Keratinocyte (primary cell): ENCODE measurements around the gene CCDC68. TPM values are rescaled to one million over a fixed set of nuclear protein-coding genes. Genes with fewer than 3 reads are reported as not detected.

Source experiments
- DNase-seq: peaks from one replicate; pipeline ENCODE4 v3.0.0-alpha.2; 2011; ENCODE audit warnings: low read depth, missing footprints, low spot score
- FAIRE-seq: peaks from 2 replicates; lab custom pipeline; 2011; peaks lifted over from hg19 to GRCh38; lab: Jason Lieb, UNC
- H2AFZ ChIP-seq: 2 replicates; pipeline ENCODE4 v1.6.0; 2012; ENCODE audit warnings: low read length, control low read depth, inconsistent platforms; ENCODE audit not compliant: control insufficient read depth
- H3K27ac ChIP-seq: 2 replicates; pipeline ENCODE4 v1.5.1; 2011; ENCODE audit warnings: low read length; ENCODE audit not compliant: control insufficient read depth, insufficient read depth
- H3K27me3 ChIP-seq: 3 replicates; pipeline ENCODE4 v1.6.0; 2011; ENCODE audit warnings: low read length; ENCODE audit not compliant: control insufficient read depth, insufficient read depth; ENCODE audit errors: extremely low read depth
- H3K36me3 ChIP-seq, 2 experiments: 2 replicates in 1 of 2; 3 replicates in 1 of 2; pipeline ENCODE4 v1.5.1; 2011; ENCODE audit warnings: low read length in 2 of 2, mild to moderate bottlenecking in 1 of 2; ENCODE audit not compliant: control insufficient read depth in 2 of 2, insufficient read depth in 2 of 2; ENCODE audit errors: extremely low read depth in 1 of 2
- H3K4me1 ChIP-seq: 3 replicates; pipeline ENCODE4 v1.5.1; 2011; ENCODE audit warnings: low read length; ENCODE audit not compliant: control insufficient read depth, insufficient read depth; ENCODE audit errors: extremely low read depth
- H3K4me2 ChIP-seq: 3 replicates; pipeline ENCODE4 v1.6.0; 2011; ENCODE audit warnings: low read depth, low read length; ENCODE audit not compliant: control insufficient read depth, insufficient read depth; ENCODE audit errors: extremely low read depth
- H3K4me3 ChIP-seq, 3 experiments: fragments of 200-600 bp in 1 of 3; sonication (generic) in 1 of 3; 2 replicates in 2 of 3; 3 replicates in 1 of 3; pipeline ENCODE4 v1.5.1; 2011 to 2016; ENCODE audit warnings: low read length in 3 of 3, mild to moderate bottlenecking in 3 of 3, control low read depth in 2 of 3, inconsistent platforms in 1 of 3, low read depth in 1 of 3, mixed read lengths in 1 of 3, mixed run types in 1 of 3, moderate library complexity in 1 of 3; ENCODE audit not compliant: control insufficient read depth in 2 of 3, insufficient read depth in 2 of 3; ENCODE audit errors: extremely low read depth in 1 of 3
- H3K79me2 ChIP-seq: 2 replicates; pipeline ENCODE4 v1.6.0; 2012; ENCODE audit warnings: low read length; ENCODE audit not compliant: control insufficient read depth, insufficient read depth
- H3K9ac ChIP-seq: 3 replicates; pipeline ENCODE4 v1.6.0; 2011; ENCODE audit warnings: low read length; ENCODE audit not compliant: control insufficient read depth, insufficient read depth; ENCODE audit errors: extremely low read depth
- H3K9me1 ChIP-seq: 3 replicates; pipeline ENCODE4 v1.6.0; 2011; ENCODE audit warnings: low read length; ENCODE audit not compliant: control insufficient read depth, insufficient read depth; ENCODE audit errors: extremely low read depth
- H3K9me3 ChIP-seq: 2 replicates; pipeline ENCODE4 v1.5.1; 2012; ENCODE audit warnings: low read depth, low read length; ENCODE audit not compliant: control insufficient read depth
- H4K20me1 ChIP-seq: 3 replicates; pipeline ENCODE4 v1.6.0; 2011; ENCODE audit warnings: low read length; ENCODE audit not compliant: control insufficient read depth, insufficient read depth; ENCODE audit errors: extremely low read depth
- CTCF ChIP-seq, 3 experiments: IDR thresholded peaks in 1 of 3; conservative IDR thresholded peaks in 1 of 3; optimal IDR thresholded peaks in 1 of 3; 2 replicates in 2 of 3; 3 replicates in 1 of 3; pipeline versions ENCODE3 to v1.5.1; 2011; ENCODE audit warnings: low read length in 3 of 3, mild to moderate bottlenecking in 3 of 3, moderate library complexity in 2 of 3, control low read depth in 1 of 3, inconsistent platforms in 1 of 3; ENCODE audit not compliant: insufficient read depth in 2 of 3; ENCODE audit errors: extremely low read depth in 1 of 3
- EZH2 ChIP-seq: IDR thresholded peaks from one replicate; pipeline ENCODE4 v1.6.1; 2012; ENCODE audit warnings: inconsistent platforms, mild to moderate bottlenecking, low read length, moderate library complexity
- dilution Hi-C: fragments of 300-500 bp; cut with MboI; formaldehyde crosslinking; loops from one replicate; pipeline ENCODE4 v1.7.0; 2020; ENCODE audit warnings: low sequenced_read_pairs; ENCODE audit not compliant: extremely low pct_ligation_motif_present
- polyA plus RNA-seq, 5 experiments: library from polyadenylated mRNA; depleted of rRNA in 3 of 5; stranded (reverse) in 3 of 5; stranded (forward) in 1 of 5; unstranded in 1 of 5; fragments of >200 nt; gene quantifications; 1 replicate in 1 of 5; 2 replicates in 3 of 5; 3 replicates in 1 of 5; pipeline versions ENCODE4 v1.2.1 to v1.2.3, GENCODE V29; 2011 to 2012; ENCODE audit warnings: missing spikeins in 2 of 5, low read depth in 1 of 5, low replicate concordance in 1 of 5

Gene CCDC68
- polyA plus RNA-seq, 1 donor (not counting 4 experiments of a cell fraction or from before 2014, with no cell fraction given), result 2.7 TPM

- no peak for FAIRE-seq
- no peak for TF ChIP-seq EZH2
Measured at GRCh38 chr18:54949588-54949987, 9.7 kb downstream of the CCDC68 start.

DNA sequence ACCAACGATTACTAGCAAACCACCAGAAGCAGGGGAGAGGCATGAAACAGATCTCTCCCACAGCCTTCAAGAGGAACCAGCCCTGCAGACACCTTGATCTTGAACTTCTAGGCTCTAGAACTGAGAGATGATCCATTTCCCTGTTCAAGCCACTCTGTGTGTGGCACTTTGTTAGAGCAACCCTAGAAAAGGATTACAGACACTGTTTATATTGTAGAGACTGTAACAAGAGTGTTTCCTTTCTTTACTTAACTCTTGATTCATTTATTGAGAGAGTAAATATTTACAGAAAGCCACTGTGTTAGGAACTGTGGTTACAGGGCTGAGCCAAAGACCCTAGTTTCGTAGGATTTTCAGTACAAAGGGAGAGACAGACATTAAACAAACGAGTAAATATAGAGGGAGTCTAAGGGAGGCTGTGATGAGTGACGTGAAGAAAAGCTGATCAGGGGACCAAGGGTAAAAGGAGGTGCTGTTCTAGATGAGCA is 10.9 kb downstream of the CCDC68 start:
- Histone ChIP-seq H3K9me3 (no peaks in the 10 kb centered on the region), H3K9ac (no peak overlapping the region), H3K27me3 (no peaks in the 10 kb centered on the region), H3K27ac (no peak overlapping the region), H3K4me2 (no peak overlapping the region), H4K20me1 (no peaks in the 10 kb centered on the region), H2AFZ (no peak overlapping the region), H3K4me3 (no peak overlapping the region), H3K36me3 (no peaks in the 10 kb centered on the region), H3K4me1 (peaks cover 3% of the 10 kb centered on the region), H3K9me1 (no peaks in the 10 kb centered on the region), H3K79me2 (no peaks in the 10 kb centered on the region)
- dilution Hi-C loops, result no loop called here
- DNase-seq, result no peak
- no peak for FAIRE-seq
- no peak for TF ChIP-seq CTCF (optimal IDR thresholded peaks at IDR 0.05 in 1 of 3, IDR thresholded peaks at IDR 0.05 in 1 of 3, conservative IDR thresholded peaks at IDR 0.05 in 1 of 3; ENCODE audit: extremely low read depth in 1 of 3, insufficient read depth in 2 of 3, low read length in 3 of 3)
- no peak for TF ChIP-seq EZH2

More at GRCh38 chr18:54949588-54949987, 9.7 kb downstream of the CCDC68 start:
- Histone ChIP-seq H4K20me1 (no peaks in the 10 kb centered on the region), H2AFZ (no peak overlapping the region), H3K9me3 (no peaks in the 10 kb centered on the region), H3K4me2 (no peak overlapping the region), H3K4me3 (no peak overlapping the region), H3K4me1 (peaks cover 3% of the 10 kb centered on the region), H3K36me3 (no peaks in the 10 kb centered on the region), H3K27ac (no peak overlapping the region), H3K27me3 (no peaks in the 10 kb centered on the region), H3K79me2 (no peaks in the 10 kb centered on the region), H3K9ac (no peak overlapping the region), H3K9me1 (no peaks in the 10 kb centered on the region)
- DNase-seq, result no peak
- dilution Hi-C loops, result no loop called here

DNA sequence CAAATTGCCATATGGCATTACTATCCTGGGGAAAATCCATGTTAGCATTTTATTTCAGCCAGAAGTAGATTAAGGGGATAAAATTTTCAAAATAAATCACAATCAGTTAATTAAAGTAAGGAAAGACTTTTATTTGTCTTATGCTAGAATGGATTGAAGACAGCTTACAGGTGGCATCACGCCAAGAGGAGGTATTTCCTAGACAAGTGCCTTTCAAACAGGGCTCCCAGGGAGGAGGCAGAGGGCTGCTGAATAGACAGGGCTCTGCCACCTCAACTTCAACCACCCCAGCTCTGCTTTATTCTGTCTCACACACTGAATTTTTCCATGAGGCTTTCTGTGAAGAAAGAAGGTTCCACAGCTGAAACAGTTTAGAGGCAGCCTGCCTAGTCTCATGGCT is 12.2 kb downstream of the CCDC68 start:
- TF ChIP-seq EZH2 (no peak), CTCF (optimal IDR thresholded peaks at IDR 0.05 in 1 of 3, IDR thresholded peaks at IDR 0.05 in 1 of 3, conservative IDR thresholded peaks at IDR 0.05 in 1 of 3; ENCODE audit: extremely low read depth in 1 of 3, insufficient read depth in 2 of 3, low read length in 3 of 3) (no peak)
- dilution Hi-C loops, result no loop called here
- H4K20me1 ChIP-seq, result no peaks in the 10 kb centered on the region
- H3K4me3 ChIP-seq, result no peak overlapping the region
- DNase-seq, result no peak
- no peaks in the 10 kb centered on the region for H3K27me3 ChIP-seq
- H2AFZ ChIP-seq, result no peak overlapping the region
- H3K9me1 ChIP-seq, result no peaks in the 10 kb centered on the region
- no peaks in the 10 kb centered on the region for H3K9me3 ChIP-seq
- no peaks in the 10 kb centered on the region for H3K36me3 ChIP-seq
- no peak for FAIRE-seq
- H3K9ac ChIP-seq, result no peak overlapping the region
- no peak overlapping the region for H3K4me2 ChIP-seq
- no peaks in the 10 kb centered on the region for H3K79me2 ChIP-seq
- H3K4me1 ChIP-seq, result peaks cover 3% of the 10 kb centered on the region
- no peak overlapping the region for H3K27ac ChIP-seq
